Ramos (cell line): Measurements from ENCODE around the gene FREM1.

ENCODE experiments used
- in situ Hi-C: fragments of 300-500 bp; cut with MboI; formaldehyde crosslinking; loops from one replicate; pipeline ENCODE4 v1.14.3; 2022; ENCODE audit warnings: low sequenced_read_pairs; ENCODE audit not compliant: unreplicated experiment

Gene FREM1

GRCh38 chr9:14911046-14911445, 818 bp upstream of the FREM1 start:
- in situ Hi-C loops = no loop called here

DNA sequence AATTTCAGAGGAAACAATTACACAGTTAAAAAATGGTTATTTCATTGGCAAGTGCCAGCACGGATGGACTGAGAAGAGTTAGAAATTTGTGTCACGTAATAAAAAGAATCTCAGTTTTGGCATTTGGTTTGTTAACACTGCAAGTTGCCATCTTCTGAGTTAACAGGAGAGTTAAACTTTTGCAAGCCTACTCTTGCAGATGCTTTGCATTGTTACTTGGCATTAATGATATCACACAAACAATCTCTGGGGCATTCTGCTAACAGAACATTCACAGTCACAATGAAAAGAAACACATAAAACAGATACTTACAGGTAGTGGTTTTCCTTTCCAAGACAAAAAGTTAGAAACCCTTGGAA, 647 bp downstream of the FREM1 start:
- in situ Hi-C loops = no loop called here

DNA sequence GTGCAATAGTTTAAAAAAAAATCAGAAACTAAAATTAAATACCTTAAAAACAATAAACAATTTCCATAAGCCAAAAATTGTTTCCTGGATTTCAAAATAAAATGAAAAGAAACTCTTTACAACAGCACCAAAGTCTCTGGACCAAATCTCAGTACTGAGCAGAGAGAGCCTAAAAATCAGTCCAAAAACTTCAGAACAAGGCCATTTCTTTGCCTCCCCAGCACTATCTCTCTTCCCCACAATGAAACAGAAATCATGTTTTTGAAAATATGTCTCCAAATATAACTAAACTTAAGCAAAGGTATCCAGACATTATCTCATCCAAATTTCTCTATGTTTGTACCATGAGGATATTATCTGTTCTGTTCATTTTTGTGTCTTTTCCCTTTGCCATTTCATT, 1.0 kb downstream of the FREM1 start:
- in situ Hi-C loops = no loop called here

DNA sequence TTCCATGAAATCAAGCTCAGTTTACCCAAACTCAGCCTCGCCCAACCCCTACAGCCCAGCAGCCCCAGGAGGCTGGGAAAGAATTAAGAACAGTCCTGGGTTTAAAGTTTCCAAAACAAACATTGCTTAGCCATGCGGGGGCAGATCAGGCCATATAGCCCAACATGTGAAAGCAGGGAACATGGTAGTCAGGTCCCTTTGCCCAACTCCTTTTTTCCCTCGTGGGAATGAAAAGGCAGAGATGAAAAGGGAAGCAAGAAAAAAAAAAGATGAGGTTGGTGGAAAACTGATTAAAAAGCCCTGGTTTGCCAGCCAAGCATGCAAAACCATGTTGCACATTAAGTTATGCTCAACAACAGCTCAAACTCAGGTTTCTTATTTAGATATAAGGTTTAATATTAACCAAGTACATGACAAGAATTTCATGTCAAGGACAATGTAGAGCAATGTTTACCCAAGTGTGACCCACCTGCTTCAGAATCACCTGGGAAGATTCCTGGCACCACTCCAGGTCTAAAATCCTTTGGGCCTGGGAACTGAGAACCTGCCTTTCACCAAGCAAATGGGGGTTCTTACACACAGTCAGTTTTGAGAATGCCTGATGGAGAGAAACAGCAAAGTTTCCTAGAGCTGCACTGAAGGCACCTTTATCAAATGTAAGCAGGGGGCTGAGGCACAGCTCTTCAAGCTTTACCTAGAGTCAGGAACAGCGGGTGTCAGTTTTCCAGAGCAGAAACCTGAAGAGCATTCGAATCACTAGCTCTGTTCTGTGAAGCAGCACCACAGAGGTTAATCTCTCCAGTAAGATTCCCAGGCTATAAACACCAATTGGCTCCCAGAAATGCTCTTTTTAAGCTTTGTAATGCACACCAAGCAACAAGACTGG, 1.7 kb downstream of the FREM1 start:
- in situ Hi-C loops = no loop called here

DNA sequence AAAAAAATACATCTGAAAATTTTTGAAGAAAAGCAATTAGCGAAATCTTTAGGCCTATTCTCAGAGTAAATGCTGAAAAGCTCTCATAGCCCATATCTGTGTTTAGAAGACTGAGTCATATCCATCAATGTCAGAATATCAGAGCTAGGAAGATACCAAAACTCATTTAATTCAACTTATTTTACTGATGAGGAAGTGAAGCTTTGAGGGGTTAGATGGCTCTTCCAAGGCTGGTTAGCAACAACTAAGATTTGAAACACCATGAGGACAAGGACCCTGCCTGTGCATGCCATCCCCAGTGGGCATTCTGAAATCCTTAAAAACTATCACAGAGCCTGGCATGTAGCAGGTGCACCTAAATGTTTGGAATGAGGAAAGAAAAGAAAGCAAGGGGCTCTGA, 2.5 kb downstream of the FREM1 start:
- in situ Hi-C loops = no loop called here

DNA sequence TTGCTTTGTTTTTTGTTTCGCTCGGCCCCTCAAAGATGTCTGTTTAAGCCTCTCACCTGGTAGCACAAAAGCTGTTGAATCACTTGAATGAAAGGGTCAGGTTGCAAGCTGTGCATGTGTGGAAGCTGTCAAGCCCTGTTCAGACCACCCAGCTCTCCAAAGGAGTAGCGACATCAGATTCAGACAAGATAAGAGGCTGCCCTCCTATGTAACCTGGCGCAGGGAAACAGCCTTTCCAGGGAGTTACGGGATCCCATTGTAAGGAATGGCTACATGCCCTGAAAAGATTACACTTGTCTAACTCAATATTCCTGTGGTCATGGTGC, 2.9 kb downstream of the FREM1 start:
- in situ Hi-C loops = no loop called here

DNA sequence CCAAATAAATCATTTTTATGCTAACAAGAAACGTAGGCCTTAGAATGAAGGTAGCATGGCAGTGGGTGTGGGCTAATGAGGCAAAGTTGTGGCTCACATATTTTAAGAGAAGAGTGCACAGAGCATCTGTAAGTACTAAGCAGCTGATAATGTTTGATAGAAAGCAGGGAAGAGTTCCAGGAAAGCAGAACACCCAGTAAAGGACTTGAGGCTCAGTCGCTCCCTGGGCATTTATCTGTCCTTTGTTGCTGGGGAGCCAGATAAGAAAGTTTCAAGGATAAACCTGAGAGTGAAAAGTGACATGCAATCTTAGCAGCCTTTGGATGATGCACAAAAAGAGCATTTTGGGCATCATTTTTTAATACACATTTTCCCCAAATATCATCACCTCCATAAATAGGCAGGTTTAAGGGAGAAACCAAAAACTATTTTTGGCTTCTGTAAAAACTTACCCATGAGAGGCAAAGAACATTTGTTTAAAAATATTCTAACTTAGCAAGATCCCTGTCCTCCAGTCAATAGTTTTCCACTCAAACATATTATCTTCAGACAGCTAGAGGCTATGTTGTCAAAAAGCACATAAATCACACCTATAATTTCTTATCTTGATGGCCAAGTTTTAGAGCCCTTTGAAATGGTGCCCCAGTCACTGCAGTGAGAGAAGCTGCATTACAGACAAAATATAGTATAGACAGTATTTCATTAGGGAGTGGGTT, 3.4 kb downstream of the FREM1 start:
- in situ Hi-C loops = no loop called here

DNA sequence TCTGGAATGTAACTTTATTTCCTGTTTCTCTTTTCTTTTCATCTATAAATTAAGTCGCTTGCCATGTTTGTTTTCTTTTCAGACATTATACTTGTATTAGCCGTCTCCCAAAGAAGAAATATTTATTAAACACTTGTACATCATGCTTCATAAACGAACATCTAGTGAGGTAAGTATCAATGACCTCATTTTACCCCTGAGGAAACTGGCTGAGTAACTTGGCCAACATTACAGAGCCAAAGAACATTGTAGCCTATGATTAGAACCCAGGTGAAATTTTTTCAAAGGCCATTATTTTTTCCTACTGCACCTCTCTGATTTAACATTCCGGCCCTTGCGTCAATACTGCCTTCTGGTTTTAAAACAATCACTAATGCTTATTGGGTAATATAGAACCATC, 4.2 kb downstream of the FREM1 start:
- in situ Hi-C loops = no loop called here

DNA sequence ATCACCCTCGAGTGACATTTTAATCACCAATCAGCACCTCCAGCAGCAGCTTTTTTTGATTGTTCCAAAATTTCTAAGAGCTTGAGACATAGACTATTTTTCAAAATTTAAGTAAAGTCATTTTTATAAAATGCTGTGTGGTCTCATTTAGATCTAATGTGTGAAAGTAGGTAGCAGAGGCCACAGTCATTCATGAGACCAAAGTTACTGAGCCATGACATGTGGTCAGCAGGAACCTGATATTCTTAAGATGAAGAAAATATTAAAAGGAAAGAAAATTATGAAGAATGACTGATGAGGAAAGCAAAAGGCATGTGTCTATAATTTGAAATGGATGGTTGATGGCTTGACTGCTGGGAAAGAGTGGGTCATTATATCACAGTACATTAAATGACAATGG, 7.2 kb downstream of the FREM1 start:
- in situ Hi-C loops = no loop called here

DNA sequence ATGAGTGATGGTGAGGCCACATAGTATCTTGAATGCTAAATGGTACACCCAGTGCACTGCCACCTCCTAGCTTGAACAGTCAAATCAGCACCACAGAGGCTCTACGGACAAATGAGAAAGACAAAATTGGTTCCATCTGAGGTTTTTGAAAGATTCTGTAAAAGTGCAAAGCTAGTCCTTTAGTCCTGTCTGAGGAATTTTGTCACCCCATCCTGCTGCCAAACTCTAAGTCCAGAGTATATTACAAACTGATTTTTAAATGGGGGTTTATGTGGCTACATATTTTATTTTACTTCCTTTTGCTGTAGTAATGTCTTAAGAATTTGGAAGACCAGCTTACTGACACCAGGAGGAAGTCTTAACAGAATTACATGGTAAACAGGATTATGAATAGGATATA, 7.7 kb downstream of the FREM1 start:
- in situ Hi-C loops = no loop called here

DNA sequence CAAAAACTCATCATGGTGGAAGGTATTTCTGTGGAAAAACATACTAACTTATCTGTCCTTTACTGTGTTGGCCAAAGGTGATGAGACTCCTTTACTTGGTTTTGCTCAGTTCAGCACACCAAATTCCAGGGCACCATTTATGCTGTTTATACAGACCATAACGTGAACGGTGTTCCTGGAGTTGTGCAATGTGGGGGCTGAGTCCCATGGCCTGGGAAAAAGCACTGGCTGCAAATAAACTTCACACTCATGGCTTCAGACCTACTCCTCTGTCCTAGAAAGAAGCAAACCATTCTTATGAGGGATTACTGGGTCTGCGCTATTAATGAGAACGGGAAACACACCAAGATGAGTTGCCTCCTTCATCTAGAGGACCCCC, 10.4 kb downstream of the FREM1 start:
- in situ Hi-C loops = no loop called here

GRCh38 chr9:14899042-14899814, 11.0 kb downstream of the FREM1 start:
- in situ Hi-C loops = no loop called here

DNA sequence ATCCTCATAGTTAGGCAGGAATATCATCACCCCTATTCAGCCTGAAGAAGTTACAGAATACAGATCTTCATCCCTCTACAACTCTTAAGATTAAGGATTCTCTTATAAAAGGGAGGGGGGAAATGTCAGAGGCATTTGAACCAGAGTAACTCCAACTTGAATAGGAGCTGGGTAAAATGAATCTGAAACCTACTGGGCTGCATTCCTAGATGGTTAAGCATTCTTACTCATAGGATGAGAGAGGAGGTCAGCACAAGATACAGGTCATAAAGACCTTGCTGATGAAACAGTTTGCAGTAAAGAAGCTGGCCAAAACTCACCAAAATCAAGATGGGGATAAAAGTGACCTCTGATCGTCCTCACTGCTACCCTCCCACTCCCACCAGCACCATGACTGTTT, 14.4 kb downstream of the FREM1 start:
- in situ Hi-C loops = no loop called here

DNA sequence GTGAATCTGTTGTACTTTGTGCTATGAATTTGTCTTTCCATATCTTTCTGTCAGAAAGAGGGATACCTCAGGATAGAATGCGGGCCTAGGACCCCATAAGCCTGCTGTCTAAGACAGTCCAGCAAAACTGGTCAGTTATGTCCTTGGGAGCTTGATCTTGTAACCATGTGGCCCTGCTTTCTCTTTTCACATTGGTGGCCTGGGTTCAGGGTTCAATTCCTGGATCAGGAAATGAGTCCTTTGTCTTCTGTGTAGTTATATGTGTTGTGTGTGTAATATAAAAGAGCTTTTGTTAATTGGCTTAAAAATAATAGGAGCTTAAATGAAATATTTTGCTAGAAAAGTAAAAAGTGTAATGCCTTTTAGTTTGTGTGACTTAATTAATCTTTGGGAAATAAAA, 16.9 kb downstream of the FREM1 start:
- in situ Hi-C loops = no loop called here

DNA sequence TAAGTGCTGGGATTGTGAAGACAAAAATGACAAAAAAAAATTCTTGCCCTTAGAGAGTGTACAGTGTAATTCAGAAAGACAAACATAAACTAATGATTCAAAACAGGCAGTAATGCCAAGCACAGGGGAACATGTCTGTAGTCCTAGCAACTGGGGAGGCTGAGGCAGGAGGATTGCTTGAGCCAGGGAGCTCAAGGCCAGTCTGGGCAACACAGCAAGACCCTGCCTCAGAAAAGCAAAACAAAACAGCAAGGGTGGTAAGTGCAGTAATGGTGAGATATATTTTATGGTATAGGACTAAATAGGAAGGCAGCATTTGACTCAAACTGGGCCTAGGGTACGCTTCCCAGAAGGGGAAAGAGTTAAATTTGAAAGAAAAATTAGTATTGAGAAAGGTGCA, 18.9 kb downstream of the FREM1 start:
- in situ Hi-C loops = no loop called here

DNA sequence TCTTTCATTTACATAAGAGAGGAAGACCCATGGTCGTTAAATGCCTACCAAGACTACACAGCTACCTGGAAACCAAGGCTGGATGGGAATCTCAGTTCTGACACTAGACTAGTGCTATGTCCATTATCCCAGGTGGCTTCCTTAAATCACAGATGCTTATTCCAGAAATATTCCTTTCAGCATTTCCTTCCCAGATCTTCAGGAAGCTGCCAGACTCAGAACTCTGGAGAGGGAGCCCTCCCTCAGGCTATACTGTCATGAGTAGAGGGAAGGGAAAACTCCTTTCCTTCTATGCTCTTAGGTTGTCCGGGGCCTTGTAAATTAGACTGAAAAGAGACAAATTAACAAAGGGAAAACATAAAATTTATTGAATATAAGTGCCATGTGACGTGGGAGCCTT, 20.8 kb downstream of the FREM1 start:
- in situ Hi-C loops = no loop called here

DNA sequence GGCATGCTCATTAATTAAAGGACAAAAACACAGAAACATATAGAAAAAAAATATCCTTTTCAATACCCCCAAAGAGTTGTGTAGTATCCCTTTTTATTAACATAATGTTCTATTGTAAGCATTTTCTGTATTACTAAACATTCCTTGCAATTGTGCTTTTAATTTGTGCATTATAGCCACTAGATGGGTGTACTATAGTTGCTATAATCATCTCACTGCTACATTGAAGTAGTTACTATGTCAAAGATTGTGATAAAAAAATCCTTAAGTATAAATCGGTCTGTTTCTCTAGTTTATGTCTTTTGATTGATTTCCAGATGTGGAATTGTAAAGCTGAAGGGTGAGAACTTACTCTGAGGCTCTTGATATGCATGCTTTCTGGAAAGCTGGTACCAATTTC, 21.4 kb downstream of the FREM1 start:
- in situ Hi-C loops = no loop called here

DNA sequence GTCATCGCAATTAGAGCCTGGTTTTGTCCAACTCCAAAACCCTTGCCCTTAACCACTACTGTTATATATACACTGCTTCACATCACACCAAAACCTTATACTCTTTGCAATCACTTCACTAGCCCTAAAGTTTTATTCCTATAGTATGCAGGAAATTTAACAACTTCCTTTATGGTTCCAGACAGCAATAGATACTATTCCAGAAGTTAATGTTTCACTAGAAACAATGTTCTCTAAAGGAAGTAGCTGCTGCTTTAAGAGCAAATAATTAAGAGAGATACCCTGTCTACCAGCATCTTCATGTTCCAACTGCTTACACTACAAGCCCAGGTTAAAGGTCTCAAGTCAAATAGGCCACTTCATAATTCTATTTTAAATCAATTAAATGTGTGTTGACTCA, 22.0 kb downstream of the FREM1 start:
- in situ Hi-C loops = no loop called here

GRCh38 chr9:14887149-14887548, 23.1 kb downstream of the FREM1 start:
- in situ Hi-C loops = no loop called here

DNA sequence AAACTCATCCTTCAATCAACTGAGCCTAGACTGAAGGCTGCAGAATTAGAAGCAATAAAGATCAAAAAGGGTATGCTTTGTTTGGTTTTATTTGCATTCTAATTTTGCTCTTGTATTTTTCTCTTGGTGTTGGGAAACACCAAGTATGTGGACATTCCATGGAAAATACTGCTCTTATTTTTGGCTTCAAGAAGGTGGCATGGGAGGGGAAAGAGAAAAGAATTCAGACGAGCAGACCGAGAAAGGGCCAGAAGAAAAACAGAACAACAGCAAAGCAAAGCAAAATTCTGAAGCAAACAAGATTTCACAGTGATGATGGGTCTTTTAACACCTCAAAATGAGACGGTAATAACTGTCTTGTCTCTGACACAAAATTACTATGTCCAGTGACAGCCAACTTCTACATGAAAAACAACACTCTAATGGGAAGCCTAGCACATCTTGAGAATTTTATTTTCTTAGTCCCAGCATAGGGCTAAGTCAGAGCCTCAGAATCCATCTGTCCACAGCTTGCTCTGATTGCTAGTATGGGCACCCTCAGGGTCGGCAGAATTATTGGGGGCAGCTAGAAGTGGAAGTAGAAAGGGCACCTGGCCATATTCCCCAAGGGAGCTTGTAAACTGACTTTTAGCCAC, 26.8 kb downstream of the FREM1 start:
- in situ Hi-C loops = no loop called here

DNA sequence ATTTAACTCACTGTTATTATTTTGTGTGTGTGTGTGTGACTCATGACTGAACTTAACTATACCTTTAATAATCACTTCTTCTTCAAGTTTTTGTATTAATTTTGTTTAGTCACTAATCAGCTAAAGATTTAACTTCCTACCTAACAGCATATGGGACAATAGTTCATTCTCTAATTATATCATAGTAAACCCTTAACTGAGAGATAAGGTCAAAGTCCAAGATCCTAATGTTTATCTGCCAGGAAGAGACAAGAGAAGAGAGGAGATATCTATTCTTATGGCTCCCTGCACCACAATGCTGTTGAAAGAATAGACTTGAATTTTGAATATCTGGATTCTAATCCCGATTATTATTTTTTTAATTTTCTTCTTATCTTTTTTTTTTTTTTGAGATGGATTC, 28.1 kb downstream of the FREM1 start:
- in situ Hi-C loops = no loop called here
